ENCODE measurements around the gene POLK. TPM values are rescaled to one million over a fixed set of nuclear protein-coding genes. Genes with fewer than 3 reads are reported as not detected.

The POLK gene
- polyA plus RNA-seq, 1 of the 3 experiments (the other 2 are of a cell fraction), result 5.5 TPM

DNA sequence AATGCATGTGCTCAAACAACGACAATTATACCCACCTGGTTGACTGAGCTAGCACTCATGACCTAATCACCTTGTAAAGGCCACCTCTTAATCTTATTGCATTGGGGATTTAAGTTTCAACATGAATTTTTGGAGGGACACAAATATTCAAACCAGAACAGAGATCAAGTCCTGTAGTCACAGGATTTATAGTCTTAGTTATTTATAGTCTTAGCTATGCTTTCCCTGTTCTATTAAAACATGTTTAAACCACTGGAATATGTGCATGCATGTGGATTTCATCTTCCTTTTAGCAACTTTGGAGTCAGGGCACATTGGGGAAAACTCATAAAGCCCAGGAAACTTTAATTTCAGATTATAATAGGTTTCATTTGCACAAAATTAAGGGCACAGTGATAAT lies 126.3 kb downstream of the POLK start:
- no peaks in the 10 kb centered on the region for H3K36me3 ChIP-seq (replicated peaks in 1 of 2; ENCODE audit: control insufficient read depth in 1 of 2, insufficient read depth in 2 of 2, low read length in 1 of 2)
- no peak for DNase-seq
- ChIA-PET CTCF (interaction anchor here (1.3 kb wide), 1 partner anchor 11 kb away, joined by 3 read pairs; no protein-coding TSS in a partner anchor), POLR2A (no interaction called here)
- H3K4me2 ChIP-seq, result no peak overlapping the region
- H3K4me3 ChIP-seq (ENCODE audit: low read depth in 2 of 2, low read length in 1 of 2), result no peak overlapping the region
- no peaks in the 10 kb centered on the region for H3K79me2 ChIP-seq (ENCODE audit: insufficient read depth)
- H2AFZ ChIP-seq (ENCODE audit: low read depth), result no peak overlapping the region
- no peak overlapping the region for H3K27ac ChIP-seq (ENCODE audit: low read depth in 2 of 2, low read length in 1 of 2)
- no peaks in the 10 kb centered on the region for H3F3A ChIP-seq (replicated peaks; ENCODE audit: insufficient read depth)
- no peaks in the 10 kb centered on the region for H3K9me3 ChIP-seq
- H3K27me3 ChIP-seq (ENCODE audit: insufficient read depth), result no peaks in the 10 kb centered on the region
- WGBS (ENCODE audit: low lambda C conversion rate), result 87% methylated on average over 1 of the region's 1 CpG
- no peak overlapping the region for H3K9ac ChIP-seq
- no peak for TF ChIP-seq YY1 (IDR thresholded peaks at IDR 0.05; ENCODE audit: low read depth)
- H3K9me2 ChIP-seq, result no peaks in the 10 kb centered on the region
- no peaks in the 10 kb centered on the region for H4K20me1 ChIP-seq (ENCODE audit: insufficient read depth)
- H3K4me1 ChIP-seq (ENCODE audit: control insufficient read depth in 1 of 2, insufficient read depth in 2 of 2, low read depth in 1 of 2, low read length in 1 of 2), result no peaks in the 10 kb centered on the region

DNA sequence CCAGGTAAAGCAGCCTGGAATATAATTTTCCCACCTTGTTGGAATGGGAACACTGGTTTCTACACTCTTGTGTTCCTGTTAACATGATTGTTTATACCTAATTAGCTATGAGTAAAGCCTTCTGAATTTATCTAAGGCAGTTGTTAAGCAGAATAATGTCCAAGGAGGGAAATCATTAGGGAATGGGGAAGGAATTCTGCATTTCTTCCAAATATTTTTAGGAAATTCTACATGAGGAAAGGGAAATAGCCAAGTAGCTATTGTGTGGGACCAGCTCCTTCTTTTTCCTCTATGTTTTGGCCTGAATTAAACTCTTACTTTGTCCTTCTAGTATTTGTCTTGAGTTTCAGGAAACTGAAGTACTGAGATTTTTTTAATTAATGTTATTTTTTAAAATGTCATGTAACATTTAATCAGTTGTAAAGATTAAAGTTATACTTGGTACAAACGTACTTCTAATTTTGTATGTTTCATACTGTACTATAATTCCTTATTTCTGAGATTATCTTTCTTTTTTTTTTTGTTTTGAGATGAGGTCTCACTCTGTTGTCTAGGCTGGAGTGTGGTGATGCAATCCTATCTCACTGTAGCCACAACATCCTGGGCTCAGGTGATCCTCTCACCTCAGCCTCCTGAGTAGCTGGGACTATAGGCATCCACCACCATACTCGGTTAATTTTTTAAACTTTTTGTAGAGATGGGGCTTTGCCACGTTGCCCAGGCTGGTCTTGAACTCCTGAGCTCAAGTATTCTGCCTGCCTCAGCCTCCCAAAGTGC lies 128.0 kb downstream of the POLK start:
- peak overlapping the region in 1 of 2 experiments; percentile 57; a peak in 2 of 4 replicates for H3K27ac ChIP-seq (ENCODE audit: low read depth in 2 of 2, low read length in 1 of 2)
- no peaks in the 10 kb centered on the region for H3K9me3 ChIP-seq
- ChIA-PET POLR2A (no interaction called here), CTCF (interaction anchor here (0.6 to 1.5 kb wide), 3 partner anchors 10 to 18 kb away, joined by 3 to 4 read pairs (median 4); no protein-coding TSS in a partner anchor)
- no peak overlapping the region for H2AFZ ChIP-seq (ENCODE audit: low read depth)
- H3K27me3 ChIP-seq (ENCODE audit: insufficient read depth), result no peaks in the 10 kb centered on the region
- H3K4me2 ChIP-seq, result no peak overlapping the region
- no peak for DNase-seq
- TF ChIP-seq, protein P1, sequence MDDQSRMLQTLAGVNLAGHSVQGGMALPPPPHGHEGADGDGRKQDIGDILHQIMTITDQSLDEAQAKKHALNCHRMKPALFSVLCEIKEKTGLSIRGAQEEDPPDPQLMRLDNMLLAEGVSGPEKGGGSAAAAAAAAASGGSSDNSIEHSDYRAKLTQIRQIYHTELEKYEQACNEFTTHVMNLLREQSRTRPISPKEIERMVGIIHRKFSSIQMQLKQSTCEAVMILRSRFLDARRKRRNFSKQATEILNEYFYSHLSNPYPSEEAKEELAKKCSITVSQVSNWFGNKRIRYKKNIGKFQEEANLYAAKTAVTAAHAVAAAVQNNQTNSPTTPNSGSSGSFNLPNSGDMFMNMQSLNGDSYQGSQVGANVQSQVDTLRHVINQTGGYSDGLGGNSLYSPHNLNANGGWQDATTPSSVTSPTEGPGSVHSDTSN (IDR thresholded peaks at IDR 0.05), result no peak
- TF ChIP-seq FOSL2 (IDR thresholded peaks at IDR 0.05; ENCODE audit: borderline replicate concordance, low read depth) (no peak), ELF1 (IDR thresholded peaks at IDR 0.05) (no peak), FOXM1 (IDR thresholded peaks at IDR 0.05; ENCODE audit: low read depth) (no peak)
- H3K36me3 ChIP-seq (replicated peaks in 1 of 2; ENCODE audit: control insufficient read depth in 1 of 2, insufficient read depth in 2 of 2, low read length in 1 of 2), result no peaks in the 10 kb centered on the region
- no peaks in the 10 kb centered on the region for H3F3A ChIP-seq (replicated peaks; ENCODE audit: insufficient read depth)
- no peaks in the 10 kb centered on the region for H3K4me1 ChIP-seq (ENCODE audit: control insufficient read depth in 1 of 2, insufficient read depth in 2 of 2, low read depth in 1 of 2, low read length in 1 of 2)
- no peak overlapping the region for H3K9ac ChIP-seq
- no peaks in the 10 kb centered on the region for H4K20me1 ChIP-seq (ENCODE audit: insufficient read depth)
- no peaks in the 10 kb centered on the region for H3K9me2 ChIP-seq
- no peaks in the 10 kb centered on the region for H3K79me2 ChIP-seq (ENCODE audit: insufficient read depth)
- WGBS (ENCODE audit: low lambda C conversion rate), result 36% methylated on average over 3 of the region's 3 CpGs
- H3K4me3 ChIP-seq (ENCODE audit: low read depth in 2 of 2, low read length in 1 of 2), result no peak overlapping the region

DNA sequence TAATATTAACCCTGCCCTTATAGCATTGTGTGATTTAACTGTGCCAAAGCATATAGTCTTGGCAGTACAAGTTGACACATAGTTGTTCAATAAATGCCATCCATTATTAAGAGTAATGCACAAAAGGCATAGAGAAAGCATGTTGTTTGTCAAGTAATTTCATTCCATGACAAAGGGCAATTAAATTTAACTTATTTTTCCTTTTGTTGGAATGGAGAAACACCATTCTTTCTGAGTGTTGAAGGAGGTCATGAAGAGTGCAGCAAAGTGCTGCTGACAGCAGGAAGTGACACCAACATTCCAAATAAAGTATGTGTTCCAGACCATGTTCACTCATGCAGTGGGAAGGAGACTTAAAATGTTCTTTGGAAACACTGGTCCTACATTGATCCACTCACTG lies 128.7 kb downstream of the POLK start:
- H3F3A ChIP-seq (replicated peaks; ENCODE audit: insufficient read depth), result no peaks in the 10 kb centered on the region
- H3K9ac ChIP-seq, result no peak overlapping the region
- no peak overlapping the region for H3K4me3 ChIP-seq (ENCODE audit: low read depth in 2 of 2, low read length in 1 of 2)
- H3K27ac ChIP-seq (ENCODE audit: low read depth in 2 of 2, low read length in 1 of 2), result peak overlapping the region in 1 of 2 experiments; percentile 57; a peak in 2 of 4 replicates
- no peaks in the 10 kb centered on the region for H4K20me1 ChIP-seq (ENCODE audit: insufficient read depth)
- no peaks in the 10 kb centered on the region for H3K36me3 ChIP-seq (replicated peaks in 1 of 2; ENCODE audit: control insufficient read depth in 1 of 2, insufficient read depth in 2 of 2, low read length in 1 of 2)
- H3K79me2 ChIP-seq (ENCODE audit: insufficient read depth), result no peaks in the 10 kb centered on the region
- H2AFZ ChIP-seq (ENCODE audit: low read depth), result no peak overlapping the region
- POLR2A ChIA-PET, result no interaction called here
- H3K4me1 ChIP-seq (ENCODE audit: control insufficient read depth in 1 of 2, insufficient read depth in 2 of 2, low read depth in 1 of 2, low read length in 1 of 2), result no peaks in the 10 kb centered on the region
- no peak overlapping the region for H3K4me2 ChIP-seq
- CTCF ChIA-PET, result interaction anchor here (1.3 kb wide), 1 partner anchor 12 kb away, joined by 4 read pairs; no protein-coding TSS in a partner anchor
- DNase-seq, result no peak
- H3K9me2 ChIP-seq, result no peaks in the 10 kb centered on the region
- H3K27me3 ChIP-seq (ENCODE audit: insufficient read depth), result no peaks in the 10 kb centered on the region
- no peaks in the 10 kb centered on the region for H3K9me3 ChIP-seq
- TF ChIP-seq, protein P2, sequence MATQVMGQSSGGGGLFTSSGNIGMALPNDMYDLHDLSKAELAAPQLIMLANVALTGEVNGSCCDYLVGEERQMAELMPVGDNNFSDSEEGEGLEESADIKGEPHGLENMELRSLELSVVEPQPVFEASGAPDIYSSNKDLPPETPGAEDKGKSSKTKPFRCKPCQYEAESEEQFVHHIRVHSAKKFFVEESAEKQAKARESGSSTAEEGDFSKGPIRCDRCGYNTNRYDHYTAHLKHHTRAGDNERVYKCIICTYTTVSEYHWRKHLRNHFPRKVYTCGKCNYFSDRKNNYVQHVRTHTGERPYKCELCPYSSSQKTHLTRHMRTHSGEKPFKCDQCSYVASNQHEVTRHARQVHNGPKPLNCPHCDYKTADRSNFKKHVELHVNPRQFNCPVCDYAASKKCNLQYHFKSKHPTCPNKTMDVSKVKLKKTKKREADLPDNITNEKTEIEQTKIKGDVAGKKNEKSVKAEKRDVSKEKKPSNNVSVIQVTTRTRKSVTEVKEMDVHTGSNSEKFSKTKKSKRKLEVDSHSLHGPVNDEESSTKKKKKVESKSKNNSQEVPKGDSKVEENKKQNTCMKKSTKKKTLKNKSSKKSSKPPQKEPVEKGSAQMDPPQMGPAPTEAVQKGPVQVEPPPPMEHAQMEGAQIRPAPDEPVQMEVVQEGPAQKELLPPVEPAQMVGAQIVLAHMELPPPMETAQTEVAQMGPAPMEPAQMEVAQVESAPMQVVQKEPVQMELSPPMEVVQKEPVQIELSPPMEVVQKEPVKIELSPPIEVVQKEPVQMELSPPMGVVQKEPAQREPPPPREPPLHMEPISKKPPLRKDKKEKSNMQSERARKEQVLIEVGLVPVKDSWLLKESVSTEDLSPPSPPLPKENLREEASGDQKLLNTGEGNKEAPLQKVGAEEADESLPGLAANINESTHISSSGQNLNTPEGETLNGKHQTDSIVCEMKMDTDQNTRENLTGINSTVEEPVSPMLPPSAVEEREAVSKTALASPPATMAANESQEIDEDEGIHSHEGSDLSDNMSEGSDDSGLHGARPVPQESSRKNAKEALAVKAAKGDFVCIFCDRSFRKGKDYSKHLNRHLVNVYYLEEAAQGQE (IDR thresholded peaks at IDR 0.05; ENCODE audit: low read depth, low read length), result no peak
- no peak for TF ChIP-seq GATA2 (CRISPR knock-in tag; IDR thresholded peaks at IDR 0.05)
- TF ChIP-seq, protein P3, sequence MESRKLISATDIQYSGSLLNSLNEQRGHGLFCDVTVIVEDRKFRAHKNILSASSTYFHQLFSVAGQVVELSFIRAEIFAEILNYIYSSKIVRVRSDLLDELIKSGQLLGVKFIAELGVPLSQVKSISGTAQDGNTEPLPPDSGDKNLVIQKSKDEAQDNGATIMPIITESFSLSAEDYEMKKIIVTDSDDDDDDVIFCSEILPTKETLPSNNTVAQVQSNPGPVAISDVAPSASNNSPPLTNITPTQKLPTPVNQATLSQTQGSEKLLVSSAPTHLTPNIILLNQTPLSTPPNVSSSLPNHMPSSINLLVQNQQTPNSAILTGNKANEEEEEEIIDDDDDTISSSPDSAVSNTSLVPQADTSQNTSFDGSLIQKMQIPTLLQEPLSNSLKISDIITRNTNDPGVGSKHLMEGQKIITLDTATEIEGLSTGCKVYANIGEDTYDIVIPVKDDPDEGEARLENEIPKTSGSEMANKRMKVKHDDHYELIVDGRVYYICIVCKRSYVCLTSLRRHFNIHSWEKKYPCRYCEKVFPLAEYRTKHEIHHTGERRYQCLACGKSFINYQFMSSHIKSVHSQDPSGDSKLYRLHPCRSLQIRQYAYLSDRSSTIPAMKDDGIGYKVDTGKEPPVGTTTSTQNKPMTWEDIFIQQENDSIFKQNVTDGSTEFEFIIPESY (IDR thresholded peaks at IDR 0.05; ENCODE audit: borderline replicate concordance, low read depth), result no peak
- TF ChIP-seq, protein P4, sequence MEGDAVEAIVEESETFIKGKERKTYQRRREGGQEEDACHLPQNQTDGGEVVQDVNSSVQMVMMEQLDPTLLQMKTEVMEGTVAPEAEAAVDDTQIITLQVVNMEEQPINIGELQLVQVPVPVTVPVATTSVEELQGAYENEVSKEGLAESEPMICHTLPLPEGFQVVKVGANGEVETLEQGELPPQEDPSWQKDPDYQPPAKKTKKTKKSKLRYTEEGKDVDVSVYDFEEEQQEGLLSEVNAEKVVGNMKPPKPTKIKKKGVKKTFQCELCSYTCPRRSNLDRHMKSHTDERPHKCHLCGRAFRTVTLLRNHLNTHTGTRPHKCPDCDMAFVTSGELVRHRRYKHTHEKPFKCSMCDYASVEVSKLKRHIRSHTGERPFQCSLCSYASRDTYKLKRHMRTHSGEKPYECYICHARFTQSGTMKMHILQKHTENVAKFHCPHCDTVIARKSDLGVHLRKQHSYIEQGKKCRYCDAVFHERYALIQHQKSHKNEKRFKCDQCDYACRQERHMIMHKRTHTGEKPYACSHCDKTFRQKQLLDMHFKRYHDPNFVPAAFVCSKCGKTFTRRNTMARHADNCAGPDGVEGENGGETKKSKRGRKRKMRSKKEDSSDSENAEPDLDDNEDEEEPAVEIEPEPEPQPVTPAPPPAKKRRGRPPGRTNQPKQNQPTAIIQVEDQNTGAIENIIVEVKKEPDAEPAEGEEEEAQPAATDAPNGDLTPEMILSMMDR (IDR thresholded peaks at IDR 0.05), result no peak
- no peak for TF ChIP-seq ELF1 (IDR thresholded peaks at IDR 0.05)
- no peak for TF ChIP-seq FOXM1 (IDR thresholded peaks at IDR 0.05; ENCODE audit: low read depth)
- TF ChIP-seq, protein P1 (IDR thresholded peaks at IDR 0.05), result peak; percentile 78
